Caki2 (cell line): Measurements from ENCODE around the gene TBC1D4. TPM values are rescaled to one million over a fixed set of nuclear protein-coding genes. Genes with fewer than 3 reads are reported as not detected.

Experiments
- DNase-seq: peaks from one replicate; pipeline ENCODE4 v3.0.0-alpha.2; 2015; ENCODE audit warnings: low read depth
- in situ Hi-C: cut with HindIII; loops from 2 replicates; pipeline ENCODE4 v1.10.0; 2016; ENCODE audit warnings: low sequenced_read_pairs, low pct_unique_long_range_greater_than_20kb, mixed read lengths
- total RNA-seq: library from RNA; depleted of rRNA; stranded (reverse); fragments of >200 nt; shearing (Covaris generic); gene quantifications from 2 replicates; pipeline ENCODE4 v1.2.3, GENCODE V29; 2014; ENCODE audit warnings: low replicate concordance

The TBC1D4 gene
- total RNA-seq, 1 experiment from 2014 or later = 9.0 TPM

GRCh38 chr13:75492389-75492788 is 10.4 kb upstream of the TBC1D4 start:
- DNase-seq = no peak
- in situ Hi-C loops = no loop called here

DNA sequence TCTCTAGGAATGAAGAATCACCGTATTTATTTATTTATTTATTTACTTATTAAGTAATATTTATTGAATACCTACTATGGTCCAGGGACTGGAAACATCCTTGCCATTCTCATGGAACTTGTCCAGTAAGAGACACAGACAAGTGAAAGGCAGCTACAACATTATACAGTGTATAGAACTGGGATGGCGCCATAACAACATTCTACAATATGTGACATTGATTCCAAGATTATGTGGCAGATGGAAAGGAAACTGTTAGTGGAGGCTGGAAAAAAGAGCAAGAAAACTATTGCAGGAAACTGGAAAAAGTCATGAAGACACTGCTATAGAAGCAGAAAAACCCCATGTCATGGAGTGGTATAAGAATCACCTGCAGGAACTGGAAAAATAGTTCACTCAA is 9.4 kb upstream of the TBC1D4 start:
- in situ Hi-C loops = no loop called here

DNA sequence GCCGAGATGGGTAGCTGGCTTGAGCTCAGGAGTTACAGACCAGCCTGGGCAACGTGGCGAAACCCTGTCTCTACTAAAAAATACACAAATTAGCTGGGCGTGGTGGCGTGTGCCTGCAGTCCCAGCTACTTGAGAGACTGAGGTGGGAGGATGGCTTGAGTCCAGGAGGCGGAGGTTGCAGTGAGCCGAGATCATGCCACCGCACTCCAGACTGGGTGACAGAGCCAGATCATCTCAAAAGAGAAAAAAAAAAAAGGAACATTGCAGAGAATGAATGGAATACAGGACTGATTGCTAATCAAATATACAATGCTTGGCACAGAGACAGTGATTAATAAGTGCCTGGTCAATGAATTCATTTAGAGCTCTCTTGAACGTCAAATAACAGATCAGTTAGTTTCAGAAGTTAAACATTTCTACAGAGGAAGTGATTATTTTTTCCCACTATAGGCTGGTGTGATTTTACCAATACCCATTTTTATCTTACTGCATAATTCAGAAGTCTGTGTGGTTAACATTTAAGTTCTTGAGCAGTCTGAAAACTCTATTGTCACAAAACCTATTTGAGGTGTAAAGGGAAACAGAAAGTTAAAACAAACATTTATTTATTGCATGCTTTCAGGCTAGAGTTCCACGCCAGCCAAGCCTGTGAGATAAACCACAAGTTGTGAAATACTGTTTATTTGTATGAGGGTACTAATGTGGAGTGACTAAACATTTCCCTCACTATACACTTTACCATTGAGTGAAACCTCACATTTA is 7.7 kb upstream of the TBC1D4 start:
- peak; percentile 54 for DNase-seq
- in situ Hi-C loops = no loop called here

More for the DNA sequence above, 9.4 kb upstream of the TBC1D4 start:
- no peak for DNase-seq

DNA sequence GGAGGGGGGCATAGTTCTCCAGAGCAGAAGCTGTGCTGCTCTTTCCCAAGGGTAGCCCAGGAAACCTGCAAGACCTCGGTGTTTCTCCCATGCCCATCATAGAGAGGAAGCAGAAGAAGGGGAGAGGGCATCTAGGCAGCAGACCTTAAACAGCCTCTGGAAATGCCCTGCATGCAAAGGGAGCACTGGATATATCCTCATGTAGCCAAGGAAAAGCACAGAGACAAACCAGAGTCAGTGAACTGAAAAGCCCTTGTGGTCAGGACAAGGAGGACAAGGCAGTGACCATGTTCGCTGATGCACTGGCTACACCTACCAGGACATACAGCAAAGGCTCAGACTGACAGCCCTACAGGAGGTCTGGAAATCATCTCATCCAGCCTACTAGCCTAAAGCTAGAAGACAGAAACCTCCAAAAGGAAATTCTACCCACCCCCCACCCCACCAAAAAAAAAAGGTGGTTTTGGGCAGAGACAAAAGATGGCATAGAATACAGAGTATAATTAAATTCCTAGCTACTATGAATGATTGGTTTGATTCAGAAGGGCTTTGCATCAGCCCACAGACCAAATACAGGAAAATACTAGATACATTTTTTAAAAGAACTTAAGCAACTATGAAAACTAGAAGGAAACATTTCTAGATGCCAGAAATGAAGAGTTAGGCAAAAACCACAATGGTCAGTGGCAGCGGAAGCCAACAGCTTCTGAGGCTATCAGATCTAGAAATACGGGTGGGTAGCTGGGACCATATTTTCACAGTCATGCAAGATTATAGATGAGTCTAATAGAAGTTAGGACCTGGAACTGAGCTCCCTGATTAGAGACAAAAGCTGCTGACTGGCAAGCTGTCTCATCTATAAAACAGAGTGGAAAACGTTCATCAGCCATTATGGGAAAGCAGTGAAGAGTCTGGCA is 4.4 kb upstream of the TBC1D4 start:
- in situ Hi-C loops = no loop called here
- DNase-seq = peak; percentile 72

GRCh38 chr13:75485286-75486062 is 3.5 kb upstream of the TBC1D4 start:
- in situ Hi-C loops = no loop called here
- DNase-seq = peak; percentile 79

GRCh38 chr13:75482820-75483079 is 781 bp upstream of the TBC1D4 start:
- DNase-seq = no peak
- in situ Hi-C loops = no loop called here

DNA sequence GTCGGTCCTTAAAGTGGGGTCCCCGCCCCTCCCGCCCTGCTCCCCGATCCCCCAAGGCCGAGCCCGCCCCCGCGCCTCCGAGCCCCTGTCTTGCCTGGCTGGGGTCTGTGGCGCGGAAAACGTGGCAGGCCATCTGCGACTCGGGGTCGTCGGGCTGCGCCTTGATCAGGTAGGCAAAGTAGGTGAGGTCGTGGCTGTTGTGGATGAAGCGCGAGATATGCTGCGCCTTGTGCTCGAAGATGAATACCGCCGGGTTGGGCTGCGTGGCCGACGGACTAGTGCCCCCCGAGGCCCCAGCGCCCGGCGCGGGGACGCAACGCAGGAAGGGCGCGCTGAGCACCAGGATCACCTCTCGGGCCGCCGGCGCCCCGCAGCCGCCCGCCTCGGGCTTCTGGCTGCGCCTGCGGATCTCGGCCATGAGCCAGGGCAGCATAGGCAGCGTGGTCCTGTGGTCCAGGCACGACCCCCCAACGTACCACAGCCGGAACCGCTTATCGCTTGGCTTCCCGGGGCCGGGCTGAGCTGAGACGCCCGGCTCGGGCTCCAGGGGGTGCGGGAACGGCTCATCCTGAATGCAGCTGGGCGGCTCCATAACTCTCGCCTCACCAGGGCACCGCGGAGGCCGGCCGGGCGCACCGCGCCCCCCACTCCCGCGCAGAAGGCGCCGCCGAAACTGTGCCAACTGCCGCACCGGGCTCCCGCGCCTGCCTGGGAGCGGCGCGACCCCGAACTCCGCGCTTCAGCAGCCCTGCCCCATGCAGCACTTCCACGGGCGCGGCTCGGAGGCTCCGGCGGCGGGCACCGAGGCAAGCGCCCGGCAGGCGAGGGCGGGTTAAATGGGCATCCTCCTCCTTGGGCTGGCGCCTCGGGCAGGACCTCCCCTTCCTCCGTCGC is 546 bp downstream of the TBC1D4 start:
- DNase-seq = peak; percentile 59
- in situ Hi-C loops = no loop called here

DNA sequence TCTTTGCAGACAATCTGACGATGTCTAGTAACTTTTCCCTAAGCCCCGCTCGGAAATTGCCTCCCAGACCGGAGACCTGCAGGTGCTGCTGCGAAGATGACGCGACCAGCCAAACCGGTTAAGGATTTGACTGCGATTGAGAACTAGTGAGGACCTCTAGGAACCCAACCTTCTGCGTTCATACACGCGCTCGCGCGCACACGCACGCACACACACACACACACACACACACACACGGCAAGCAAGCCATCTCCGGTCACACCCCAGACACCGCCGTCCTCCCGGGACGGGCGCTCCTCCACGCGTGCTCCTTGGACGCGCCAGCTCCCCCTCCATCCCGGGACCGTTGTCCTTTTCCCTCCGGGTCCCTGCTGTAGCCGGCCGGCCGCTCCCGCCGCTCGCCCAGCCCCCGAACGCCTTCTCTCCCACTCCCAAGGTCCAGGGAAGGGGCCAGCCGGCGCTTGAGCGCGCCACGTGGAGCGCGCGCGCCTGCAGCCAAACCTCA is 1.2 kb downstream of the TBC1D4 start:
- in situ Hi-C loops = no loop called here
- peak; percentile 58 for DNase-seq

- DNase-seq = no peak
- in situ Hi-C loops = no loop called here
Measured at GRCh38 chr13:75479102-75479740, 2.7 kb downstream of the TBC1D4 start.

- DNase-seq = no peak
- in situ Hi-C loops = no loop called here
Measured at GRCh38 chr13:75478659-75479058, 3.3 kb downstream of the TBC1D4 start.

DNA sequence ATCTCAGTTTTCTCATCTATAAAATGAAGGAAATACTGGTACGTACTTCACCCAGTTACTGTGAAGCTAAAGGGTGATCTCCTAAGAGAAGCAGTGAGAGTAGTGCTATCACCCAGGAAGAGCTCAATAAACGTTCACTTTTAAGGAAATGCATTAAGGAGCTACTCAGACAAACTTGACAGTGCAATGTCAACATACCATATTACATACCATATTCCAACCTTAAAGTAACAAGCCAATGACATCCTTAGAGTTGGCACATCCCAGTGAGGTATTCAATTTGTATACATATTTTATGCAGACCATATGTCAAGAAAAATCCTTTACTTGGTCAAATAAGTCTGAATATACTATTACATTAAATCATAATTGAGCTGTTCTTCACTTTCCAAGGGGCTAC is 7.0 kb downstream of the TBC1D4 start:
- in situ Hi-C loops = no loop called here

DNA sequence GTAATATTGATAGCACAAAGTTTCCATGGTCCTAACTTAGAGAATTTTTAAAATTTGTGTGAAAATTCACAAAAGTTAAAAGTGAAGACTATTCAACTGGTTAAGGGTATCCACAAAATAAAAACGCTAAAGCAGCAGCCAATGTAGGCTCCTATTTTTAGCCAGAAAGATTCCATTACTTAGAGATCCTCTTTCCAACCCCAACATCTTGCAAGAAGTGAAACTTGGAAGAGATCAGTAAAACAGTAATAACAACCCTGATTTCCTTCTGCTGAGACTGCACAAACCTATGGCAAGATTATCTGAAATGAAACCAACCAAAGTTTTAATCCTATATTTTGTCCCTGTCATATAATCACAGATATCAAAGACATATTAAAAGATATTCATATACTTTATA is 8.5 kb downstream of the TBC1D4 start:
- no peak for DNase-seq
- in situ Hi-C loops = no loop called here

More for the DNA sequence above, 7.0 kb downstream of the TBC1D4 start:
- no peak for DNase-seq

DNA sequence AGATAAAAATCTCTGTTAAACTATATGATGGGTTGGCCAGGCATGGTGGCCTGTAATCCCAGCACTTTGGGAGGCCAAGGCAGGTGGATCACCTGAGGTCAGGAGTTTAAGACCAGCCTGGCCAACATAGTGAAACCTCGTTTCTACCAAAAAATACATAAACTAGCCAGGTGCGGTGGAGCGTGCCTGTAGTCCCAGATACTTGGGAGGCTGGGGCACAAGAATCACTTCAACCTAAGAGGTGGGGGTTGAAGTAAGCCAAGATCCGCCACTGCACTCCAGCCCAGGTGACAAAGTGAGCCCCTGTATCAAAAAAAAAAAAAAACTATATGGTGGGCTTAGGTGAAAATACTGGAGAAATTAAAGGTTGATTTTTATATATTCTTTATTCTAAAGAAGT is 11.3 kb downstream of the TBC1D4 start:
- in situ Hi-C loops = no loop called here
- no peak for DNase-seq

DNA sequence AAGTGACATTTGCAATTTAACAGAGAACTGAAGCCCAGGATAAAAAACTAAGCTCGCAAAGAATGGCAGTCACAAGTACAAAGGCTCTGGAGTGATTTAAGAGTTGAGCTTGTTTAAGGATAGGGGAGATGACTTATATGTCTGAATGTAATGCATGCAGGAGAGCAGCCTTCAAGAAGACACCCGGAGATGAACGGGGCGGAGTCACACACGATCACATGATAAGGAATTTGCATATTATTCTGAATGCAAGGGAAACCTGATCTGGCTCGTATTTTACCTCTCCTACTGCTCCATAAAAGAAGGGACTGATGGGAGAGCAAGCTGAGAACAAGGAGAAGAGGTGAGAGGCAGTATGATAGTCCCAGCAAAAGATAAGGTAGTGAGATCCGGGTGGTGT is 12.9 kb downstream of the TBC1D4 start:
- peak; percentile 39 for DNase-seq
- in situ Hi-C loops = no loop called here

DNA sequence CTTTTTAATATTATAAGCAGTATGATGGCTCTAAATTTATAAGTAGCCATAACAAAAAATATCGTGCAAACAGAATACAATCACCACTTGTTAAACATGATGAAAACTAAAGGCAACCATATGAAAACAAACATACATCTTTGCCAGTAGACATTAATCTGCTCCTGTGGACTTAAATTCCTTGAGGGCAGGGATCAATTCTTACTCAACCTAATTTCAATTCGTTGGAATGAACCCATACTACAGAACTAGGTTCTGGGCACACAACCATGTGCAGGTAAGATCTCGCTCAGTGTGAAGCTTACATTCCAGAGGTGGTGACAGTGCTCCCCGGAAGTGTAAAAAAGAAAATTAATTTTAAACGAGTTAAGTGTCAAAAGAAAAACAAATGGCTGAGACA is 13.4 kb downstream of the TBC1D4 start:
- no peak for DNase-seq
- in situ Hi-C loops = no loop called here

DNA sequence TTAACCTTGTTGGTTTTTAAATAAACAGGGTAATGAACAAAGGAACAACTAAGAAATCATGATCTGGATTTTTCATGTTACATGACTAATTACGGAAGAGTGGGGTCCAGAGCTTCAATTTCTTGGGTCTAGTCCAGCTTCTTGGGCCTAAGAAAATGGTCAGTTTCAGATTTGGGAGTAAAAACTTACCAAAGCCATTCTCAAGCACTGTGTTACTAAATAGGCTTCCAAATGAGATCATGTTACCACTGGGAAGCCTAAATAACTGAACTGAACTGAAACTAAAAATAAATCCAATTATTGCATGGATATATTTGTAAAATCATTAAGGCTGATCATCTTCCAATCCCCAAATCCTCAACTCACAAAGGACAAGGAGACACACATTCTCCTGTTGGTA is 13.9 kb downstream of the TBC1D4 start:
- in situ Hi-C loops = no loop called here
- DNase-seq = no peak

DNA sequence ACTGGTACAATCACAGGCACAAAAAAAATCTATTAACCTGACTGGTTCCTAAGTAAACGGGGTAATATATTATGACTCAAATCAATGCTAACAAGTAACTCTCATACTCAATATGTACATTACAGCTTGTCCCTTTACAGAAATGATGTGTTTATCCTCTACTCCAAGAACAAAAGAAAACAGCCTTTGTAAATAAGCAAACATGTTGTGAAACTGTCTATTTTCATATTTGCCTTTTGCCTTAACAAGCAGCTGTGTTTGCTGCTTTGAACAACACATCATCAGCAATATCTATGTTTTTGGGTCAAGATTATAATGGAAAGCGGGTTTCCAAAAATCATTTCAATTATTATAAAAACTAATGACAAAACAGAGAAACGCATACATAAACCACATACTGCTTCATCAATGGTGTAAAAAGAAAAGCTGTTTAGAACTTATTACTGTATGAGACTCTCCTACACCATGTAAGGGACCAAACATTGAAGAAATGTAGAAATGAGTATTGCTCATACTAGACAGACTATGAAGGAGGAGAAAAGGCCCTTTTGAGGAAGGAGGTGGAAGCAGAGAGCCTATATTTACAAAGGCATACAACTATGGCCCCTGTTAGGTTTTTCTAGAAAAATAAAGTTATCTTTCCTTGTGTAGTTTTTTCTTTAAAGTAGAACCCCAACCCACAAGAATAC is 14.8 kb downstream of the TBC1D4 start:
- no peak for DNase-seq
- in situ Hi-C loops = no loop called here
